A172 (cell line): ENCODE measurements around the gene C1RL. TPM values are rescaled to one million over a fixed set of nuclear protein-coding genes. Genes with fewer than 3 reads are reported as not detected.
A peak's percentile ranks its signal among the peaks of the same experiment; 100 is the strongest.

ENCODE experiments used
- DNase-seq: peaks from one replicate; pipeline ENCODE4 v3.0.0-alpha.2; 2015; ENCODE audit warnings: low spot score
- total RNA-seq: library from RNA; depleted of rRNA; stranded (reverse); fragments of >200 nt; shearing (Covaris generic); gene quantifications from 2 replicates; pipeline ENCODE4 v1.2.3, GENCODE V29; 2014

The C1RL gene
- total RNA-seq, 1 experiment from 2014 or later: 5.8 TPM

GRCh38 chr12:7136676-7137075, 27.7 kb upstream of the C1RL start:
- DNase-seq: no peak

DNA sequence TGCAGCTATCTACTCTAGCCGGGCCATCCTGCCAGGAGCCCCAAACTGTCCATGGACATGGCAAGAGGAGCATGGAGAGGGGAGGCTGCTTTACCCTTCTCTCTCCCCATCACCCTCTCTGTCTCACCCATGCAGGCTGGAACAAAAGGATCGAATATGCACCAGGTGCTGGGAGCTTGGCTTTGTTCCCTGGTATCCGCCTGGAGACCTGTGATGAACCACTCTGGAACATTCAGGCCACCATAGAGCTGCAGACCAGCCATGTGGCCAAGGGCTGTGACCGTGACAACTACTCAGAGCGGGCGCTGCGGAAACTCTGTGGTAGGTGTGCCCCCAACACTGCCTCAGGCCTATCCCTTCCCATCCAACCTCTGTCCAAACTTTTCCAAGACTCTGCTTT, 27.1 kb upstream of the C1RL start:
- no peak for DNase-seq

- DNase-seq: no peak
Observed at GRCh38 chr12:7134396-7135166, 25.6 kb upstream of the C1RL start.

GRCh38 chr12:7131502-7131866, 22.5 kb upstream of the C1RL start:
- no peak for DNase-seq

GRCh38 chr12:7130701-7131501, 21.9 kb upstream of the C1RL start:
- DNase-seq: no peak

- DNase-seq: peak; percentile 33
Observed at GRCh38 chr12:7129872-7130691, 21.1 kb upstream of the C1RL start, which contains the start of gene CLSTN3. TSS of gene CLSTN3 (plus strand) at chr12:7130371. CDS start at chr12:7130649, 278 bp downstream.

DNA sequence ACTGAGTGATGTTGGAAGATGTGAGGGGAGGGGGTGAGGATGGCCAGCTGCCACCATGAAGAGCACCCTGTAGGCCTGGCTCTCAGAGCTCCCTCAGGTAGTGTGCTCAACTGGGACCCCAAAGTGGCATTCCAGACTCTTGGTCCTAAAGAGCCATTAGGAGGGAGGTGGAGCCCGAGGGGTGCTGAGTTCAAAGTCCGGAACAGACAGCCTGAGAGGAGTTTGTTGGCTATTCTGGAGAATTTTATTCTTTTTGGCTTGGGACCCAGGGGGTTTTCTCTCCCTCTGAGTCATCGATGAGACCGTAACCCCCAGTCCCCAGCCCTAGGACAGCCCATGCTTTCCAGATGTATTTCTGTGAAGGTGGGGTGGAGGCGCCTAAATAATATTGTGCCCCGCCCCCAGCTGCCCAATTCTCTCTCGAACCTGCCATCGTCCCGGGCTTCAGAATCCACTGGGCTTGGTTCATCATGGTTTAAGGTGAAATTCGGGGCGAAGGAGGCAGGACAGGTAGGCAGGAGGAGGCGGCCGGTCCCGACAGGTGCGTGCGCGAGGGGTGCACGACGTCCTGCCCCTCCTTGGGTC, 20.4 kb upstream of the C1RL start:
- DNase-seq: no peak

- DNase-seq: no peak
Observed at GRCh38 chr12:7128681-7129286, 19.8 kb upstream of the C1RL start, which contains the start of gene RBP5. TSS of gene RBP5 (minus strand) at chr12:7128889. CDS start at chr12:7128775, 114 bp downstream.

DNA sequence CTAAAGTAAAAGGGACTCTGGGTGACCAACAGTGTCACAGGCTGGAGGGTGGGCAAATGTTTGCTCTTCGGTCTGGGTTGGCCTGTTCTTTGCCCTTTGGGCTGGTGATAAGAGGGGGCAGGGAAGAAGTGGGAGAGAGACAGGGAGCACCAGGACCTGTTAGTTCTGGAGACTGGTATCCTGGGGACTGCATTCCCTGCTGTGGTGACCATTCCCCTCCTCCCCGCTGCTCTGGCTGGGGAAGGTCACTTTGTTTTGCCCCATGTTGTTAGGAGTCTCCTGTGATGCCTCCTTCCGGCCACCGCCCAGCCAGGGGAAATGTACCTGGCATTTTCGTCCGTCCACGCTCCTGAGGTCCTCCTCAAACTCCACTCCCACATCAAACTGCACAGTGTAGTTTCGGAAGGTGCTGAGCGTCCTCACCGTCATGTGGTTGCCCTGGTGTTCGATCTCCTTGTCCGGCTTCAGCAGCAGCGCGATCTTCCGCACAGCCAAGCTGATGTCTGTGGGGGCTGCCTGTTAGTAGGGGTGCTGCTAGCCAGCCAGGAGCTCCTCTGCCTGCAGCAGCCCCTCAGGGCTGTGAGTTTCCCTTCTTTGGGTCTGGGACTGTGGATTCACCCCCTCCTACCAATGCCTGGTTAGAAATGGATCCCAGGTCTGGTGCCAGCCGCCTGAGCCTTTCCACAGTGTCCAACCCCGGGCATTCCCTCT, 19.1 kb upstream of the C1RL start:
- DNase-seq: no peak

GRCh38 chr12:7125632-7126227, 16.7 kb upstream of the C1RL start:
- DNase-seq: no peak

GRCh38 chr12:7123806-7124522, 14.9 kb upstream of the C1RL start:
- no peak for DNase-seq

GRCh38 chr12:7122811-7123769, 14.1 kb upstream of the C1RL start:
- DNase-seq: no peak

DNA sequence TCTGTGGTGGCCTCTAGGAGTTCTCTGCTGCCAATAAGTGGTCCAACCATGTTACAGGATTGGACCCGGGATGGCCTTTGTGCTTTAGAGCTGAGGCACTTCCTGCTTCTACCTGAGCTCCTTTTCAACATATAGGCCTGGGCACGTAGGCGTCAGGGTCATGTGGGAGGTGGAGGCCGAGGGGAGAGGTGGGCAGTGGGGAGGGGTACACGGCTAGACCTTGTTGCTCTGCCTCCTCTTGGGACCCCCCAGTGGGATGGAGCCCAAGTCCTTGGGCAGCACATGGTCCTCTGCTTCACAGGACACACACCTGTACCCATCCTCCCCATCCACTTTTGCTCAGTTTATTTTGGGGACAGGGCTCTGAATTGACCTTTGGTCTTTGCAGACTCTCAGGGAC, 12.3 kb upstream of the C1RL start:
- no peak for DNase-seq

DNA sequence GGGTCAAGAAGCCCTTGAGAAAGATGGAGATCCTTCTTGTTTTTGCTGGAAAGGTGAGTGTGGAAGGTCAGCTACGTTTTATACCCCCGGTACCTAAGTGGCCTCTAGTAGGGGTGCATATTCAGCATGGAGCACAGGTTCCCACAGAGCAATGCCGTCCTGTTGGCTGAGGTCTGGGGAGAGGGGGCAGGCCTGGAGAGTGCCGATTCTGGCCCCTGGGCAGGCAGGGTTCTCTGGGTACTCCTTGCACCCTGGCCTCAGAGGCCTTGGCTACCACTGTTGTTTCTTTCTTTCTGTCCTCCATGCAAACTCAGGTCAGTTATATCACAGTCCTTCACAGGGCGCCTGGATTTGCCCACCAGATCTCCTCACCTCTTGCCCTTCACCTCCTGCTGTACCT, 11.2 kb upstream of the C1RL start:
- no peak for DNase-seq

- DNase-seq: no peak
Observed at GRCh38 chr12:7118881-7119280, 9.9 kb upstream of the C1RL start.

DNA sequence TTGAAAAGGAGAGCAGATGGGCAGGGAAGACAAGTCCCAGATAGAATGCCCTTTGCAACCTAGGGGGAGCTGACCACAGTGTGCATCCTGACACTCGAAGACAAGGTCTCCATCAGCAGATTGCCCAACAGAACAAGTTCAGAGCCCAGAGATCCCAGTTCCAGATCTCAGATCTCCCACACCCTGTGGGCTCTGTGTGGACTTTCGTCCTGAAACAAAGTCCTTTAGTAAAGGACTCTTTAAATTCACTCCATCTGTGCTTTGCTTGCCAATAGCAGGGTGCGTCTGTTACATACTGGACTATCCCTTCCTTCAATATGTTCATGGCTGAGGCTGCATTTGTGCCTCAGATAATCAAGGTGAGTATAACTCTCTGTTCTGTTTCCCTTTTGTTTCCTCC, 8.7 kb upstream of the C1RL start:
- DNase-seq: no peak

GRCh38 chr12:7116916-7117315, 7.9 kb upstream of the C1RL start:
- no peak for DNase-seq

- DNase-seq: no peak
Observed at GRCh38 chr12:7116196-7116595, 7.2 kb upstream of the C1RL start.
